ENCODE measurements around the gene WASHC2A.
"Not testable (repeated sequence)": the region's sequence is repeated elsewhere in the genome, so short reads cannot be mapped to it uniquely, and the experiment has no call there.

The WASHC2A gene

DNA sequence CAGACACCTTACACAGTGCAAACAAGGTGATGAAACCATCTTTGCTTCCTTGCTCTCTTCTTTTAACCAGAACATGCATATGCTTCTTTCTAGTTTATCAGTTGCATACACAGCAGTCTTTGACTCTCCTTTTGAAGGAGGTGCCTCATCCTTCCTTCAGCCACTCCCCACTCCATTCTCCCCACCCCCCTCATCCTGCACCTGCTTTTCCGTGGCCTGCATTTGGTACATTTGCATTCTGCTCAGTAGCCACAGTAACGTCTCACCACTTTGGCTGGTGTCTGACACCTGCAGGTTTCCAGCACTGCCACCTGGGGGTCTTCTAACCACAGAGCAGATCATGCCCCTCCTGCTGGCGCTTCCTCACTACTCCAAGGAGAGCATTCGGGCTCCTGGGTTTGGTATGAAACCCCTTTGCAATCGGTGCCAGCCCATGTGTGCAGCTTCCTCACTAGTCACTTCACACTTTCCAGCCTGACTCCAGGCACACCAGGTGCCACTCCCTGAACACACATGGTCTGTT lies 60.1 kb downstream of the WASHC2A start:
- DNase-seq (ENCODE audit: low read depth in 1 of 2, low spot score in 1 of 2); in situ Hi-C loops (cut with HindIII; ENCODE audit: low pct_unique_long_range_greater_than_20kb, low sequenced_read_pairs): not testable (repeated sequence)

DNA sequence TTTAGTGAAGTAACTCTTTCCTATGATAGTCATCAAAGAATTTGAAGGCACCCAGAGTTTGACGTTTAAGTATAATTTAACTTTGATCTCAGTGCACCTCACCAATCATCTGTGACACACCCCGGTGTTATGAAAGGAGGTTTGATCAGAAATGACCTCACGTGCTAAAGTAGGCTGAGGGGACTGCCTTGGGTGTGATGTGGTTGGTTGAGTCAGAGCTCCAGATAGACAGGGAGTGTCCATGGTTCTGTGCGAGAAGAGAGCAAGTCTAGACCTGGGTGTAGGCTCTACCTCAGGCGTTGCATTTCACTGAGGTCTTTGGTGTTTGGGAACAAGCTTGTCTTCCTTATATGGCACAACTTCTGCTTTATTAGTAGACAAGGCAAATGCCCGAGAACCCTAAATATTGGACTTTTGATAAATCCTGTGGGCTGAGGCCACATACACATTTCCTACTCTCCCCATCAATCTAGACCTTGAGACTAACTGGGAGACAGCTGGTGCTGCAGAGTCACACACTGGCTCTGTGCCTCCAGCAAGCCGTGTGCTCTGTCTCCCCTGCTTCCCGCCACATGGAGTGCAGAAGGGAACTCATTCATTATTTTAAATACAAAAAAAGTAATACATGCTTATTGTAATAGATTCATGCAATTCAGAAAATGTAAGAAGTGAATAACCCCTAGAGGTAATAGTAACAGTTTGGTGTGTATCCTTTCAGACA lies 63.7 kb downstream of the WASHC2A start:
- in situ Hi-C loops (cut with HindIII; ENCODE audit: low pct_unique_long_range_greater_than_20kb, low sequenced_read_pairs); DNase-seq (ENCODE audit: low read depth in 1 of 2, low spot score in 1 of 2): not testable (repeated sequence)

DNA sequence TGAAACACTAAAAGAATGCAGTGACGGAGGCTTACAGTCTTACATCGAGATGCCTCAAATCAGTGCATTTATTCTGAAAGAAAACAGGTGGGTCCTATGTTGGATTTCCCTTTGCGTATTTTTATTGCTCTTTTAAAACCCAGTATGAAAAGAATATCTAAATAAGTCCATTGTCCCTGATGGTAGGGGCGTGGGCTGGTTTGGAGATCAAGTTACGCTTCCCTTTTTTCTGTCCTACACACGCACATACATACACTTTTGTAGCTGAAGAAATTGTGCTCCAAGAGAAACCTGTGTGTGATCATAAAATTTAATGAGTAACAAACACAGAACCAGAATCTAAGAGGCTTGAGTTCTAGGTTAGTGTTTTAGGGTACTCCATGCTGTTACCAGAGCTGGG lies 64.6 kb downstream of the WASHC2A start:
- DNase-seq (ENCODE audit: low read depth in 1 of 2, low spot score in 1 of 2), result not testable (repeated sequence)

DNA sequence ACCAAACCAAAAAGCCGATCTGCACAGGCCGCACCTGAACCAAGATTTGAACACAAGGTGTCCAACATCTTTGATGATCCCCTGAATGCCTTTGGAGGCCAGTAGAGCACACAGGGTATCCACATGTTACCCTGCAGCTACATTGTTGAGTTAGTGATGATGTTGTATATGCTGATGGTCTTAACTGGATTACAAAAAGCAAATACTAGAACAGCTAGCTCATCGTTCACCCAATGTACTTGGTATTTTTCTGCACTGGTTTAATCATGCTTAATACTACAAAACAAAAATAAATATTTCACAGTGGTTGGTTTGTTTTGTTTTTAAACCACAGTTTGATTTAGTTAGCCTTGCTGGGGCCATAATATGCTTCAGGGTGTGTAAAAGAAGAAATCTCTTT lies 65.1 kb downstream of the WASHC2A start:
- DNase-seq (ENCODE audit: low read depth in 1 of 2, low spot score in 1 of 2); in situ Hi-C loops (cut with HindIII; ENCODE audit: low pct_unique_long_range_greater_than_20kb, low sequenced_read_pairs): not testable (repeated sequence)

More for the DNA sequence above, 64.6 kb downstream of the WASHC2A start:
- in situ Hi-C loops (cut with HindIII; ENCODE audit: low pct_unique_long_range_greater_than_20kb, low sequenced_read_pairs), result not testable (repeated sequence)

GRCh38 chr10:50143512-50144174 lies 75.9 kb downstream of the WASHC2A start:
- in situ Hi-C loops (cut with HindIII; ENCODE audit: low pct_unique_long_range_greater_than_20kb, low sequenced_read_pairs), result not testable (repeated sequence)
- DNase-seq (ENCODE audit: low read depth in 1 of 2, low spot score in 1 of 2), result peak in 1 of 2 experiments; percentile 12

GRCh38 chr10:50145575-50145974 lies 77.8 kb downstream of the WASHC2A start:
- in situ Hi-C loops (cut with HindIII; ENCODE audit: low pct_unique_long_range_greater_than_20kb, low sequenced_read_pairs); DNase-seq (ENCODE audit: low read depth in 1 of 2, low spot score in 1 of 2): not testable (repeated sequence)

- peak; percentile 18 to 70 for DNase-seq (ENCODE audit: low read depth in 1 of 2, low spot score in 1 of 2)
- no peak for TF ChIP-seq JUND (IDR thresholded peaks at IDR 0.05; ENCODE audit: low read depth)
- in situ Hi-C loops (cut with HindIII; ENCODE audit: low pct_unique_long_range_greater_than_20kb, low sequenced_read_pairs), result no loop called here
Measured at GRCh38 chr10:50152792-50153272, 85.1 kb downstream of the WASHC2A start.

- DNase-seq (ENCODE audit: low read depth in 1 of 2, low spot score in 1 of 2); in situ Hi-C loops (cut with HindIII; ENCODE audit: low pct_unique_long_range_greater_than_20kb, low sequenced_read_pairs): not testable (repeated sequence)
Measured at GRCh38 chr10:50157868-50158267, 90.1 kb downstream of the WASHC2A start.

DNA sequence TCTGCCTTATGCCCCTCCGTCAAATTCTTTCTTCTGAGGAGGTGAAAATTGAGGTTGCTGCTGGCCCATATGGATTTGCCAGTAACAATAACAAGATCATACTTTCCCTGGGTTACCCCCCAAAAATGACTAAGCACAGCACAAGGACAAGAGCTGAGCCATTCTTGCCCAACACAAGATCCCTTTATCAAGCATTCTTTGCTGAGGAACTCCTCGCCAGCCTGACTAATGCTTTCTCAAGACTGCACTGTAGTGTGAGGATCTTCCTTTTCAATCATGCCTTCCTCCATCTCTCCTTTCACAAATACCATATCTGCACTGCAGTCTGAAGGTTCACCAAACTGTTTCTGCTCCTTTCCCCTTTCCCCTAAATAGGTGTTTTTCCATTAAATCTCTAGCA lies 92.1 kb downstream of the WASHC2A start:
- DNase-seq (ENCODE audit: low read depth in 1 of 2, low spot score in 1 of 2); in situ Hi-C loops (cut with HindIII; ENCODE audit: low pct_unique_long_range_greater_than_20kb, low sequenced_read_pairs): not testable (repeated sequence)

GRCh38 chr10:50165038-50165437 lies 97.3 kb downstream of the WASHC2A start:
- in situ Hi-C loops (cut with HindIII; ENCODE audit: low pct_unique_long_range_greater_than_20kb, low sequenced_read_pairs), result not testable (repeated sequence)
- DNase-seq (ENCODE audit: low read depth in 1 of 2, low spot score in 1 of 2), result peak in 1 of 2 experiments; percentile 11

GRCh38 chr10:50167833-50168232 lies 100.1 kb downstream of the WASHC2A start:
- in situ Hi-C loops (cut with HindIII; ENCODE audit: low pct_unique_long_range_greater_than_20kb, low sequenced_read_pairs); DNase-seq (ENCODE audit: low read depth in 1 of 2, low spot score in 1 of 2): not testable (repeated sequence)

- in situ Hi-C loops (cut with HindIII; ENCODE audit: low pct_unique_long_range_greater_than_20kb, low sequenced_read_pairs); DNase-seq (ENCODE audit: low read depth in 1 of 2, low spot score in 1 of 2): not testable (repeated sequence)
Measured at GRCh38 chr10:50169506-50169905, 101.8 kb downstream of the WASHC2A start.

- in situ Hi-C loops (cut with HindIII; ENCODE audit: low pct_unique_long_range_greater_than_20kb, low sequenced_read_pairs); DNase-seq (ENCODE audit: low read depth in 1 of 2, low spot score in 1 of 2): not testable (repeated sequence)
Measured at GRCh38 chr10:50174788-50175525, 107.2 kb downstream of the WASHC2A start.
